ENCODE measurements around the gene ABCB8. TPM values are rescaled to one million over a fixed set of nuclear protein-coding genes. Genes with fewer than 3 reads are reported as not detected.

The ABCB8 gene
- total and polyA plus RNA-seq, 9 of the 15 experiments (the other 6 are each of a cell fraction or from before 2014, with no cell fraction given), result 7.6 to 106 (median 36.3) TPM

- TF ChIP-seq JUN (IDR thresholded peaks at IDR 0.05; ENCODE audit: borderline replicate concordance, low read depth, low read length) (peak; percentile 73; the same call in 1 of the 2 replicates), JUN (CRISPR knock-in tag; IDR thresholded peaks at IDR 0.05; ENCODE audit: borderline replicate concordance) (no peak), HMG20A (CRISPR knock-in tag; conservative IDR thresholded peaks at IDR 0.05) (no peak), CREBBP (IDR thresholded peaks at IDR 0.05; ENCODE audit: low read depth, low read length) (no peak), BCL6 (CRISPR knock-in tag; IDR thresholded peaks at IDR 0.05) (0 out of 2 replicates have a peak, but pooled peaks have one; percentile 48), PHF8 (IDR thresholded peaks at IDR 0.05; ENCODE audit: borderline replicate concordance, low read length) (peak; percentile 75; the same call in 1 of the 2 replicates), ZNF583 (CRISPR knock-in tag; IDR thresholded peaks at IDR 0.05) (no peak; the same call in 1 of the 2 replicates), RERE (CRISPR knock-in tag; IDR thresholded peaks at IDR 0.05; ENCODE audit: borderline replicate concordance) (no peak), ZNF445 (CRISPR knock-in tag; IDR thresholded peaks at IDR 0.05; ENCODE audit: low read depth) (no peak), ARID4B (CRISPR knock-in tag; IDR thresholded peaks at IDR 0.05) (0 out of 2 replicates have a peak, but pooled peaks have one; percentile 46), CBX5 (IDR thresholded peaks at IDR 0.05; ENCODE audit: borderline replicate concordance, low read depth) (no peak), ZNF184 (CRISPR knock-in tag; IDR thresholded peaks at IDR 0.05) (no peak), ELF1 (tag; IDR thresholded peaks at IDR 0.05) (peak; percentile 97), MAX (CRISPR knock-in tag; IDR thresholded peaks at IDR 0.05) (peak; percentile 44; the same call in 1 of the 2 replicates), STAG1 (CRISPR knock-in tag; IDR thresholded peaks at IDR 0.05; ENCODE audit: borderline replicate concordance) (no peak)
Measured at GRCh38 chr7:151057989-151058780, 29.9 kb downstream of the ABCB8 start (continued).

All from K562 (cell line).